Measurements from ENCODE around the gene PLEKHA8.

Gene PLEKHA8

GRCh38 chr7:30159163-30159562 lies 131.0 kb downstream of the PLEKHA8 start:
- Histone ChIP-seq H3K9me3 (ENCODE audit: control insufficient read depth, low read length) (no peaks in the 10 kb centered on the region), H3K4me1 (ENCODE audit: control insufficient read depth, insufficient read depth, low read length, poor library complexity, severe bottlenecking) (peaks cover 24% of the 10 kb centered on the region), H3K4me3 (ENCODE audit: extremely low read depth, insufficient read depth, low read length, poor library complexity, severe bottlenecking) (no peak overlapping the region), H3K27ac (ENCODE audit: low read depth, low read length, severe bottlenecking) (no peak overlapping the region), H3K36me3 (ENCODE audit: control insufficient read depth, insufficient read depth, low read length) (no peaks in the 10 kb centered on the region)
- WGBS, 2 experiments (ENCODE audit: insufficient coverage in 2 of 2) = 95 to 100% methylated on average over 3 of the region's 4 CpGs

- Histone ChIP-seq H3K9me3 (ENCODE audit: control insufficient read depth, low read length) (no peaks in the 10 kb centered on the region), H3K36me3 (ENCODE audit: control insufficient read depth, insufficient read depth, low read length) (no peaks in the 10 kb centered on the region), H3K4me3 (ENCODE audit: extremely low read depth, insufficient read depth, low read length, poor library complexity, severe bottlenecking) (no peak overlapping the region), H3K27ac (ENCODE audit: low read depth, low read length, severe bottlenecking) (no peak overlapping the region), H3K4me1 (ENCODE audit: control insufficient read depth, insufficient read depth, low read length, poor library complexity, severe bottlenecking) (peaks cover 24% of the 10 kb centered on the region)
- WGBS, 2 experiments (ENCODE audit: insufficient coverage in 2 of 2) = 67 to 70% methylated on average over 3 of the region's 6 CpGs
Measured at GRCh38 chr7:30159698-30160143, 131.5 kb downstream of the PLEKHA8 start.

GRCh38 chr7:30160329-30160728 lies 132.1 kb downstream of the PLEKHA8 start:
- WGBS, 2 experiments (ENCODE audit: insufficient coverage in 2 of 2) = 93 to 94% methylated on average over 2 of the region's 2 CpGs

GRCh38 chr7:30162133-30162532 lies 133.9 kb downstream of the PLEKHA8 start:
- H3K9me3 ChIP-seq (ENCODE audit: control insufficient read depth, low read length) = no peaks in the 10 kb centered on the region
- no peak overlapping the region for H3K4me3 ChIP-seq (ENCODE audit: extremely low read depth, insufficient read depth, low read length, poor library complexity, severe bottlenecking)
- 80 to 90% methylated on average over 1 to 2 of the region's 3 CpGs for WGBS, 2 experiments (ENCODE audit: insufficient coverage in 2 of 2)
- H3K27ac ChIP-seq (ENCODE audit: low read depth, low read length, severe bottlenecking) = no peak overlapping the region
- no peaks in the 10 kb centered on the region for H3K36me3 ChIP-seq (ENCODE audit: control insufficient read depth, insufficient read depth, low read length)
- peaks cover 24% of the 10 kb centered on the region for H3K4me1 ChIP-seq (ENCODE audit: control insufficient read depth, insufficient read depth, low read length, poor library complexity, severe bottlenecking)

More at GRCh38 chr7:30160329-30160728, 132.1 kb downstream of the PLEKHA8 start:
- Histone ChIP-seq H3K9me3 (ENCODE audit: control insufficient read depth, low read length) (no peaks in the 10 kb centered on the region), H3K4me1 (ENCODE audit: control insufficient read depth, insufficient read depth, low read length, poor library complexity, severe bottlenecking) (peaks cover 24% of the 10 kb centered on the region), H3K4me3 (ENCODE audit: extremely low read depth, insufficient read depth, low read length, poor library complexity, severe bottlenecking) (no peak overlapping the region), H3K27ac (ENCODE audit: low read depth, low read length, severe bottlenecking) (no peak overlapping the region), H3K36me3 (ENCODE audit: control insufficient read depth, insufficient read depth, low read length) (no peaks in the 10 kb centered on the region)

- no peaks in the 10 kb centered on the region for H3K36me3 ChIP-seq (ENCODE audit: control insufficient read depth, insufficient read depth, low read length)
Measured at GRCh38 chr7:30162622-30163124, 134.5 kb downstream of the PLEKHA8 start.

GRCh38 chr7:30163231-30163894 lies 135.2 kb downstream of the PLEKHA8 start:
- no peak overlapping the region for H3K4me3 ChIP-seq (ENCODE audit: extremely low read depth, insufficient read depth, low read length, poor library complexity, severe bottlenecking)
- WGBS, 2 experiments (ENCODE audit: insufficient coverage in 2 of 2) = 72 to 75% methylated on average over 9 to 11 of the region's 13 CpGs
- H3K4me1 ChIP-seq (ENCODE audit: control insufficient read depth, insufficient read depth, low read length, poor library complexity, severe bottlenecking) = peaks cover 24% of the 10 kb centered on the region

More at GRCh38 chr7:30162622-30163124, 134.5 kb downstream of the PLEKHA8 start:
- Histone ChIP-seq H3K9me3 (ENCODE audit: control insufficient read depth, low read length) (no peaks in the 10 kb centered on the region), H3K4me1 (ENCODE audit: control insufficient read depth, insufficient read depth, low read length, poor library complexity, severe bottlenecking) (peaks cover 24% of the 10 kb centered on the region), H3K27ac (ENCODE audit: low read depth, low read length, severe bottlenecking) (peak overlapping the region; percentile 51), H3K4me3 (ENCODE audit: extremely low read depth, insufficient read depth, low read length, poor library complexity, severe bottlenecking) (no peak overlapping the region)
- WGBS, 2 experiments (ENCODE audit: insufficient coverage in 2 of 2) = 3 to 27% methylated on average over 4 of the region's 5 CpGs

GRCh38 chr7:30164567-30164966 lies 136.4 kb downstream of the PLEKHA8 start:
- Histone ChIP-seq H3K4me3 (ENCODE audit: extremely low read depth, insufficient read depth, low read length, poor library complexity, severe bottlenecking) (no peak overlapping the region), H3K36me3 (ENCODE audit: control insufficient read depth, insufficient read depth, low read length) (no peaks in the 10 kb centered on the region), H3K27ac (ENCODE audit: low read depth, low read length, severe bottlenecking) (no peak overlapping the region), H3K9me3 (ENCODE audit: control insufficient read depth, low read length) (no peaks in the 10 kb centered on the region), H3K4me1 (ENCODE audit: control insufficient read depth, insufficient read depth, low read length, poor library complexity, severe bottlenecking) (peaks cover 24% of the 10 kb centered on the region)
- WGBS, 2 experiments (ENCODE audit: insufficient coverage in 2 of 2) = 83 to 95% methylated on average over 4 to 5 of the region's 6 CpGs

More at GRCh38 chr7:30163231-30163894, 135.2 kb downstream of the PLEKHA8 start:
- H3K36me3 ChIP-seq (ENCODE audit: control insufficient read depth, insufficient read depth, low read length) = no peaks in the 10 kb centered on the region
- no peaks in the 10 kb centered on the region for H3K9me3 ChIP-seq (ENCODE audit: control insufficient read depth, low read length)
- H3K27ac ChIP-seq (ENCODE audit: low read depth, low read length, severe bottlenecking) = peak overlapping the region; percentile 51

- Histone ChIP-seq H3K4me1 (ENCODE audit: control insufficient read depth, insufficient read depth, low read length, poor library complexity, severe bottlenecking) (peaks cover 24% of the 10 kb centered on the region), H3K9me3 (ENCODE audit: control insufficient read depth, low read length) (no peaks in the 10 kb centered on the region), H3K36me3 (ENCODE audit: control insufficient read depth, insufficient read depth, low read length) (no peaks in the 10 kb centered on the region), H3K4me3 (ENCODE audit: extremely low read depth, insufficient read depth, low read length, poor library complexity, severe bottlenecking) (no peak overlapping the region), H3K27ac (ENCODE audit: low read depth, low read length, severe bottlenecking) (no peak overlapping the region)
- WGBS, 2 experiments (ENCODE audit: insufficient coverage in 2 of 2) = 93 to 100% methylated on average over 2 to 3 of the region's 3 CpGs
Measured at GRCh38 chr7:30165590-30165989, 137.4 kb downstream of the PLEKHA8 start.

GRCh38 chr7:30166155-30166840 lies 138.1 kb downstream of the PLEKHA8 start:
- Histone ChIP-seq H3K36me3 (ENCODE audit: control insufficient read depth, insufficient read depth, low read length) (no peaks in the 10 kb centered on the region), H3K4me1 (ENCODE audit: control insufficient read depth, insufficient read depth, low read length, poor library complexity, severe bottlenecking) (peaks cover 23% of the 10 kb centered on the region), H3K9me3 (ENCODE audit: control insufficient read depth, low read length) (no peaks in the 10 kb centered on the region), H3K4me3 (ENCODE audit: extremely low read depth, insufficient read depth, low read length, poor library complexity, severe bottlenecking) (no peak overlapping the region), H3K27ac (ENCODE audit: low read depth, low read length, severe bottlenecking) (no peak overlapping the region)
- WGBS, 2 experiments (ENCODE audit: insufficient coverage in 2 of 2) = 90 to 94% methylated on average over 8 to 10 of the region's 12 CpGs

- Histone ChIP-seq H3K4me3 (ENCODE audit: extremely low read depth, insufficient read depth, low read length, poor library complexity, severe bottlenecking) (no peak overlapping the region), H3K36me3 (ENCODE audit: control insufficient read depth, insufficient read depth, low read length) (no peaks in the 10 kb centered on the region), H3K9me3 (ENCODE audit: control insufficient read depth, low read length) (no peaks in the 10 kb centered on the region), H3K27ac (ENCODE audit: low read depth, low read length, severe bottlenecking) (no peak overlapping the region), H3K4me1 (ENCODE audit: control insufficient read depth, insufficient read depth, low read length, poor library complexity, severe bottlenecking) (peaks cover 18% of the 10 kb centered on the region)
- 87 to 100% methylated on average over 5 of the region's 5 CpGs for WGBS, 2 experiments (ENCODE audit: insufficient coverage in 2 of 2)
Measured at GRCh38 chr7:30166841-30167235, 138.6 kb downstream of the PLEKHA8 start.

- Histone ChIP-seq H3K4me1 (ENCODE audit: control insufficient read depth, insufficient read depth, low read length, poor library complexity, severe bottlenecking) (peaks cover 8% of the 10 kb centered on the region), H3K36me3 (ENCODE audit: control insufficient read depth, insufficient read depth, low read length) (no peaks in the 10 kb centered on the region), H3K27ac (ENCODE audit: low read depth, low read length, severe bottlenecking) (no peak overlapping the region), H3K4me3 (ENCODE audit: extremely low read depth, insufficient read depth, low read length, poor library complexity, severe bottlenecking) (no peak overlapping the region), H3K9me3 (ENCODE audit: control insufficient read depth, low read length) (no peaks in the 10 kb centered on the region)
- WGBS, 2 experiments (ENCODE audit: insufficient coverage in 2 of 2) = 77 to 93% methylated on average over 3 to 4 of the region's 6 CpGs
Measured at GRCh38 chr7:30167901-30168300, 139.7 kb downstream of the PLEKHA8 start.
